Head of caudate nucleus (tissue), 42 donors: ENCODE measurements around the gene NKD2.

ENCODE experiments used
- DNase-seq, 42 donors: peaks; one replicate each; pipeline versions ENCODE4 v3.0.0 to v3.0.0-alpha.2; 2020 to 2021; ENCODE audit warnings: mixed read lengths in 7 of 42
- intact Hi-C: fragments of 100-400 bp; cut with DNase I; formaldehyde crosslinking; loops from one replicate; pipeline ENCODE4 v1.15.0; 2022

Gene NKD2

GRCh38 chr5:976849-977751 is 31.5 kb upstream of the NKD2 start:
- intact Hi-C loops = no loop called here
- peak in 8 of 42 donors; percentile 1 to 38 (median 14) for DNase-seq

GRCh38 chr5:978054-978453 is 30.5 kb upstream of the NKD2 start:
- intact Hi-C loops = no loop called here
- DNase-seq = peak in 7 of 42 donors; percentile 8 to 39 (median 17)

- intact Hi-C loops = no loop called here
- DNase-seq = peak in 2 of 42 donors; percentile 1 to 9
Measured at GRCh38 chr5:978693-979092, 29.9 kb upstream of the NKD2 start.

- intact Hi-C loops = no loop called here
- peak in 8 of 42 donors; percentile 5 to 37 (median 12) for DNase-seq
Measured at GRCh38 chr5:979100-979817, 29.3 kb upstream of the NKD2 start.

GRCh38 chr5:980001-980588 is 28.5 kb upstream of the NKD2 start:
- DNase-seq = peak in 27 of 42 donors; percentile 1 to 73 (median 37)
- intact Hi-C loops = no loop called here

- intact Hi-C loops = no loop called here
- DNase-seq = peak in 4 of 42 donors; percentile 10 to 17 (median 14)
Measured at GRCh38 chr5:980966-981365, 27.6 kb upstream of the NKD2 start.

GRCh38 chr5:981456-981855 is 27.1 kb upstream of the NKD2 start:
- peak in 5 of 42 donors; percentile 7 to 30 (median 15) for DNase-seq
- intact Hi-C loops = no loop called here

GRCh38 chr5:982377-983237 is 26.0 kb upstream of the NKD2 start:
- peak in 6 of 42 donors; percentile 9 to 30 (median 12) for DNase-seq
- intact Hi-C loops = no loop called here

- DNase-seq = peak in 3 of 42 donors; percentile 3 to 7 (median 5)
- intact Hi-C loops = no loop called here
Measured at GRCh38 chr5:983238-983524, 25.4 kb upstream of the NKD2 start.

- DNase-seq = no peak
- intact Hi-C loops = no loop called here
Measured at GRCh38 chr5:983568-983967, 25.0 kb upstream of the NKD2 start.

- no peak for DNase-seq
- intact Hi-C loops = no loop called here
Measured at GRCh38 chr5:984774-985173, 23.8 kb upstream of the NKD2 start.

GRCh38 chr5:987761-988160 is 20.8 kb upstream of the NKD2 start:
- intact Hi-C loops = no loop called here
- DNase-seq = no peak

GRCh38 chr5:988322-988721 is 20.3 kb upstream of the NKD2 start:
- DNase-seq = peak in 2 of 42 donors; percentile 0 to 12
- intact Hi-C loops = no loop called here

- DNase-seq = peak in 34 of 42 donors; percentile 25 to 76 (median 58)
- intact Hi-C loops = loop anchor here (10.0 kb wide), 1 partner anchor 145 kb away; no protein-coding TSS in a partner anchor
Measured at GRCh38 chr5:989961-990530, 18.6 kb upstream of the NKD2 start.

- intact Hi-C loops = loop anchor here (10.0 kb wide), 1 partner anchor 143 kb away; no protein-coding TSS in a partner anchor
- peak in 6 of 42 donors; percentile 7 to 29 (median 12) for DNase-seq
Measured at GRCh38 chr5:991472-992267, 16.9 kb upstream of the NKD2 start.

- peak in 2 of 42 donors; percentile 3 to 23 for DNase-seq
Measured at GRCh38 chr5:994272-994607, 14.4 kb upstream of the NKD2 start.

GRCh38 chr5:994821-995220 is 13.8 kb upstream of the NKD2 start:
- peak in 7 of 42 donors; percentile 0 to 27 (median 10) for DNase-seq
- intact Hi-C loops = loop anchor here (10.0 kb wide), 1 partner anchor 140 kb away; no protein-coding TSS in a partner anchor

More at GRCh38 chr5:994272-994607, 14.4 kb upstream of the NKD2 start:
- intact Hi-C loops = loop anchor here (10.0 kb wide), 1 partner anchor 141 kb away; no protein-coding TSS in a partner anchor
